Measurements from ENCODE around the gene MTHFS.
"Not testable (repeated sequence)": the region's sequence is repeated elsewhere in the genome, so short reads cannot be mapped to it uniquely, and the experiment has no call there.

The MTHFS gene

DNA sequence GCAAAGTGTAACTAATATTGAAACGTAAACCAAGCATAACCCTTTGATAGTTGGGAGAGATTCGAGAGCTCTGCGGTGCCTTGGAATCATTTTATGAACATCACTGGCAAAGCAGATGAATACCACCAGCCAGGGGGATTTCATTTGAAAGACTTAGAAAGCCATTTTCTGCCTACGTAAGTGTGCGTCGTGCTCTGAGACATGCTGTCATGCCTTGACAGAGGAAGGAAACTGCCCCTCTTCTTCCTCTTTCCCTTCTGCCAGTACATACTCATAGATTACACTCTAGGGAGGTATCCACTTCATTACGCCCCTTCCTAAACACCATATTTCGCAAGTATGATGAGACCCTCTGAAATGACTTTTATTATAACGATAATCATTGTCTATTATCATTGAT is 3.3 kb upstream of the MTHFS start:
- TF ChIP-seq, protein P1, sequence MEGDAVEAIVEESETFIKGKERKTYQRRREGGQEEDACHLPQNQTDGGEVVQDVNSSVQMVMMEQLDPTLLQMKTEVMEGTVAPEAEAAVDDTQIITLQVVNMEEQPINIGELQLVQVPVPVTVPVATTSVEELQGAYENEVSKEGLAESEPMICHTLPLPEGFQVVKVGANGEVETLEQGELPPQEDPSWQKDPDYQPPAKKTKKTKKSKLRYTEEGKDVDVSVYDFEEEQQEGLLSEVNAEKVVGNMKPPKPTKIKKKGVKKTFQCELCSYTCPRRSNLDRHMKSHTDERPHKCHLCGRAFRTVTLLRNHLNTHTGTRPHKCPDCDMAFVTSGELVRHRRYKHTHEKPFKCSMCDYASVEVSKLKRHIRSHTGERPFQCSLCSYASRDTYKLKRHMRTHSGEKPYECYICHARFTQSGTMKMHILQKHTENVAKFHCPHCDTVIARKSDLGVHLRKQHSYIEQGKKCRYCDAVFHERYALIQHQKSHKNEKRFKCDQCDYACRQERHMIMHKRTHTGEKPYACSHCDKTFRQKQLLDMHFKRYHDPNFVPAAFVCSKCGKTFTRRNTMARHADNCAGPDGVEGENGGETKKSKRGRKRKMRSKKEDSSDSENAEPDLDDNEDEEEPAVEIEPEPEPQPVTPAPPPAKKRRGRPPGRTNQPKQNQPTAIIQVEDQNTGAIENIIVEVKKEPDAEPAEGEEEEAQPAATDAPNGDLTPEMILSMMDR (IDR thresholded peaks at IDR 0.05; ENCODE audit: borderline replicate concordance, control extremely low read depth, extremely low read depth, insufficient read depth, missing control alignments): no peak
- no peak for DNase-seq (ENCODE audit: low spot score)
- in situ Hi-C loops (cut with MboI; ENCODE audit: low sequenced_read_pairs, unreplicated experiment): no loop called here

DNA sequence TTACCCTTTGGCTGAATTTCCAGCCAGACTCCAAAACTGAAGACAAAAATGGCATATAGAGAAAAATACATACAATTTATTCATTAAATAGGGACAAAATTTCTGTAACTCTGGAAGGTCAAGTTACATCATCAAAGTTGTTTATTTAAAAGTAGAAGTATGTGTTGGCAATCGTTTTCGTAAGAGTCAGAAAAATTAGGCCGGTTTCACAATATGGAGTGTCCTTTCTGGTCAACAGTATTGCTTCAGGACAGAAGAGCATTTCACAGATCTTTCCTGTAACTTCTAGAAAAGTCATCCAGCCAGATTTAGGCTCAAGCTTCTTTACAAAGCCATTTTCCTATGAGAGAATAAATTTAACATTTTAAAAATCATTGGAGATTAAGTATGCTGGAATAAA is 2.0 kb upstream of the MTHFS start:
- in situ Hi-C loops (cut with MboI; ENCODE audit: low sequenced_read_pairs, unreplicated experiment): loop anchor here (25.0 kb wide), 1 partner anchor 264 kb away; the partner anchor contains the start of gene FAH
- not testable (repeated sequence) for DNase-seq (ENCODE audit: low spot score)

DNA sequence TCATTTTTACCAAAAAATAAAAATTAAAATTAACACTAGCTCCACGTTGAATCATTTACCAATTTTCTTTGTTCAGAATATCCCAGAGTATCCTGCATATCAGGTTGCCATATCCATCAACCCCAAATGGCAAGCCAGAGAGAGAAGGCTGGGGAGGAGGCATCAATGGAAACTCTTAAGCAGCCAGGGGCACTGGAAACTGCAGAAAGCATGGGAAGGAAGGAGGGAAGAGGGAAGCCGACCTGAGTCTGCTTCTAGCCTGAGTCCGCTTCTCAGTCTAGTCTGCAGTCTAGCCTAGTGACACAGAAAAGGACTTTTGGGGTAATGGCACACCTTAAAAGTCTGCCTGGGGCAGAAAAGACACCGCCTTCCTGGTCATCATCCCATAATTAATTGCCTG is 1.6 kb upstream of the MTHFS start:
- in situ Hi-C loops (cut with MboI; ENCODE audit: low sequenced_read_pairs, unreplicated experiment): loop anchor here (25.0 kb wide), 1 partner anchor 264 kb away; the partner anchor contains the start of gene FAH
- TF ChIP-seq, protein P1 (IDR thresholded peaks at IDR 0.05; ENCODE audit: borderline replicate concordance, control extremely low read depth, extremely low read depth, insufficient read depth, missing control alignments): no peak
- DNase-seq (ENCODE audit: low spot score): no peak

DNA sequence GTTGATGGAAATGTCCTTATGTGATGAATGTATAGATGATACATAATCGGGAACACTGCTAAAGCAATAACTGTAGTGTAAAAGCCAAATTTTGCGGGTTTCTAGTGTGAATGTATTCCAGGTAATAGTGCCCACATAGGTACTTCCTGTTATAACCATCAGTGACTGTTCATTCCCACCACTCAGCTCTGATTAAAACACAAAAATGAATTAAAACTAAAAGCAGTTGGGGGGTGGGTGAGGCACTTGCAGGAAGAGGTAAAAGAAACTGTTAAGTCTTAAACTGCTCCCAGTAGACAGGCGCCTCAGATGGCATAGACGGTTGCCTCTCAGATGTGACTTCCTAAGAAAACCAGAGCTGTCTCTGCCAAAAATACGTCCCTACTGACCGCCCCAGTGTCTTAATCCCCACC is 893 bp upstream of the MTHFS start:
- in situ Hi-C loops (cut with MboI; ENCODE audit: low sequenced_read_pairs, unreplicated experiment): loop anchor here (25.0 kb wide), 1 partner anchor 265 kb away; the partner anchor contains the start of gene FAH
- no peak for DNase-seq (ENCODE audit: low spot score)
- TF ChIP-seq, protein P1 (IDR thresholded peaks at IDR 0.05; ENCODE audit: borderline replicate concordance, control extremely low read depth, extremely low read depth, insufficient read depth, missing control alignments): no peak

DNA sequence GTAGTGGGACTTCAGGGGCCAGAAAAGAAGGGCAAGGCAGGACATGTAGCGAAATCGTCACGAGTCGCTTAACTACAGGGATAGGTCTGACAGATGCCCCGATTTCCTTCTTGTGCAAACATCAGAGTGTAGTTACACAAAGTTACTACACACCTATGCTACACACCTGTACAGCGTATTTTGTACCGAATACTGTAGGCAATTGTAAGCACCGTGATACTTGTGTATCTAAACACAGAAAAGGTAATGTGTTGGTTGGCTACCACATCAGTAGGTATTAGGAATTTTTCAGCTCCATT is 515 bp upstream of the MTHFS start:
- in situ Hi-C loops (cut with MboI; ENCODE audit: low sequenced_read_pairs, unreplicated experiment): loop anchor here (25.0 kb wide), 1 partner anchor 265 kb away; the partner anchor contains the start of gene FAH

DNA sequence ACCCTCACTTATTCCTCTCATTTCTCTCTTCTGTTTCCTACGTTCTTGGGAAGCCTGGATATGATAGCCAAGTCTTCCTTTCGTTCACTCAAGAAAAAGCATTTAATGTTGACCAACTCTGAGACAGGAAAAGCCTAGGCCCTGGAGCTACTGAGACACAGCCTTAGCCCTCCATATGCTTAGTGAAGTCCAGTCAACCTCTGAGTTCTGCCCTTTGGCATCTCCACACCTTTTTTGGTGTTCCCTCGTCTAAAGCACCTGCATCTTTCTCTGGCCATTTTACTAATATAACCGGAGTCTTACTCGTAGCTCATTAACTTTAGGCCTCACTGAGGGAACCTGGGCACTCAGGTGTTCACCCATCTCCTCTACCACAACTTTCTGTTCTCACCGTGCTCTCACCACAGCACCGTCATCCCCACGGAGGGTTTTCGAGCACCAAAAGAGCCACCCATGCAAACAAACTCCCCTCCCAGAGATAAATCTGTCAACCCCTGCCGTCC is 632 bp downstream of the MTHFS start:
- in situ Hi-C loops (cut with MboI; ENCODE audit: low sequenced_read_pairs, unreplicated experiment): loop anchor here (25.0 kb wide), 1 partner anchor 266 kb away; the partner anchor contains the start of gene FAH
- TF ChIP-seq, protein P1 (IDR thresholded peaks at IDR 0.05; ENCODE audit: borderline replicate concordance, control extremely low read depth, extremely low read depth, insufficient read depth, missing control alignments): no peak
- no peak for DNase-seq (ENCODE audit: low spot score)

More for the DNA sequence above, 515 bp upstream of the MTHFS start:
- no peak for DNase-seq (ENCODE audit: low spot score)
- TF ChIP-seq, protein P1 (IDR thresholded peaks at IDR 0.05; ENCODE audit: borderline replicate concordance, control extremely low read depth, extremely low read depth, insufficient read depth, missing control alignments): no peak

DNA sequence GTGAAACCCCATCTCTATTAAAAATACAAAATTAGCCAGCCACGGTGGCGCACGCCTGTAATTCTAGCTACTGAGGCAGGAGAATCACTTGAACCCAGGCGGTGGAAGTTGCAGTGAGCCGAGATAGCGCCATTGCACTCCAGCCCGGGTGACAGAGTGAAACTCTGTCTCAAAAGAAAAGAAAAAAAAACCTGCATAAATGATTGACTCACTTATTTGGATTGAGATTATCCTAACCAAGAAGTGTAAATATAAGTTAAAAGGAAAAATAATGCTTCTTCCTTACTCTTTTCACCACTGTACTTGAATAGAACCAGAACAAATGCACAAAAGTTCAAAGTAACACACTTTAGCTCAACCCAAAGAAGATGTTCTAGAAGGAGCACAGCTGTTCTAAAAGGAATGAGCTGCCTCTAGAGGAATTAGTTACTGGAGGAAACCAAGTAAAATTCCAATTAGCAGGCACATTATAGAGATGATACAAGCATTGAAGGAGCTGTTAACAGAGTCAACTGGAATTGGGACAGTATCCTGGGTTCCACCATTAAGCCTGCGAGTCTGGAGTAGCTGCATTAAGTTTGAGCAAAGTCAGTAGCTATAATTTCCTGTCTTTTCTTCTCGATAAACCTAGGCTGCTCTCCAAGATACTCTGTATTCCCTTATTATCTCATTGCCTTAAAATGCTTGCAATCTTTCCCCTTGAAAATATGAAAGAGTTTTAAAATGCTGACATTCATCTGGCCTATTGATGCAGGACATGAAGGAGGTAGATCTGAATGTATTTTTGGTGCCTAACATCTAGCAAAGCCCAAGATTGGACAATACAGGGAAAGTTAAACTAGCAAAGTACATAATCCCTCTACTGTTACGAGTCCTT is 9.5 kb downstream of the MTHFS start:
- no peak for DNase-seq (ENCODE audit: low spot score)
- in situ Hi-C loops (cut with MboI; ENCODE audit: low sequenced_read_pairs, unreplicated experiment): loop anchor here (25.0 kb wide), 1 partner anchor 275 kb away; the partner anchor contains the start of gene FAH
- TF ChIP-seq, protein P1 (IDR thresholded peaks at IDR 0.05; ENCODE audit: borderline replicate concordance, control extremely low read depth, extremely low read depth, insufficient read depth, missing control alignments): no peak
